22Rv1 (cell line): ENCODE measurements around the gene AKR1C8.

Experiments used
- H3K27ac ChIP-seq: fragments of 450-650 bp; 2 replicates; pipeline ENCODE4 v1.5.1; 2017
- ZFX ChIP-seq: fragments of 450-650 bp; IDR thresholded peaks from 2 replicates; pipeline ENCODE4 v1.6.1; 2017; ENCODE audit warnings: antibody characterized with exemption, borderline replicate concordance
- TF ChIP-seq, protein P1 (sequence below): fragments of 450-650 bp; IDR thresholded peaks from 2 replicates; pipeline ENCODE4 v1.5.1; 2017; ENCODE audit warnings: mild to moderate bottlenecking

AKR1C8 gene

DNA sequence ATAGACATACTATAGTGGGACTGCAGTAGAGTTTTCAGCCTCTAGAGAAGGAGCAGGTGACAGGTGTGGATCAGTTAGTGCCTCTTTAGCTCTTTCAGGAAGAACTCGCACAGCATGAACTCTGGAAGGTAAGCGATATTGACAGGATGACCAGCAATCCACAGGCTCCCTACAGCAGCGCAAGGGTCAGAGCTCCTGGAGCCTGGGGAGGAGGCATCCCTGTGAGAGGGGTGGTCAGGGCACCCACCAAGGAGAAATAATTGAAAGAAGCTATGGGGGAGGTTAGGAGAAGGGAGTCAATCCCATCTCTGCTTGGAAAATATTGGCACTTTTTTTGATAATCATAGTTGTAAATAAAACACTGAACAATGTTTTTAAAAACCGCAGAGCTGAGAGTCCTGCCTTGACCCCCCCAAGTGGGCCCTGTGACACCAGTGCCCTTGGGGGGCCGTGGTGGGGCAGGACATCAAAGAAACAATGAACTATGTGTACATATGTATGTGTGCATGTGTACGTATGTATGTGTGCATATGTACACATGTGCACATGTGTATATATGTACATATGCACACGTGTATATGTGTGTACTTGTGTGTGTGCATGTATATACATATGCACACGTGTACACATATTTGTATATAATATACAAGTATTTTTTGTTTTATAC lies 77.0 kb downstream of the AKR1C8 start:
- H3K27ac ChIP-seq: peak overlapping the region; percentile 10
- TF ChIP-seq ZFX: no peak
- TF ChIP-seq, protein P1, sequence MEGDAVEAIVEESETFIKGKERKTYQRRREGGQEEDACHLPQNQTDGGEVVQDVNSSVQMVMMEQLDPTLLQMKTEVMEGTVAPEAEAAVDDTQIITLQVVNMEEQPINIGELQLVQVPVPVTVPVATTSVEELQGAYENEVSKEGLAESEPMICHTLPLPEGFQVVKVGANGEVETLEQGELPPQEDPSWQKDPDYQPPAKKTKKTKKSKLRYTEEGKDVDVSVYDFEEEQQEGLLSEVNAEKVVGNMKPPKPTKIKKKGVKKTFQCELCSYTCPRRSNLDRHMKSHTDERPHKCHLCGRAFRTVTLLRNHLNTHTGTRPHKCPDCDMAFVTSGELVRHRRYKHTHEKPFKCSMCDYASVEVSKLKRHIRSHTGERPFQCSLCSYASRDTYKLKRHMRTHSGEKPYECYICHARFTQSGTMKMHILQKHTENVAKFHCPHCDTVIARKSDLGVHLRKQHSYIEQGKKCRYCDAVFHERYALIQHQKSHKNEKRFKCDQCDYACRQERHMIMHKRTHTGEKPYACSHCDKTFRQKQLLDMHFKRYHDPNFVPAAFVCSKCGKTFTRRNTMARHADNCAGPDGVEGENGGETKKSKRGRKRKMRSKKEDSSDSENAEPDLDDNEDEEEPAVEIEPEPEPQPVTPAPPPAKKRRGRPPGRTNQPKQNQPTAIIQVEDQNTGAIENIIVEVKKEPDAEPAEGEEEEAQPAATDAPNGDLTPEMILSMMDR: no peak

- TF ChIP-seq ZFX: no peak
- TF ChIP-seq, protein P1: no peak
- H3K27ac ChIP-seq: peak overlapping the region; percentile 10
Measured at GRCh38 chr10:5106553-5106952, 78.4 kb downstream of the AKR1C8 start.

DNA sequence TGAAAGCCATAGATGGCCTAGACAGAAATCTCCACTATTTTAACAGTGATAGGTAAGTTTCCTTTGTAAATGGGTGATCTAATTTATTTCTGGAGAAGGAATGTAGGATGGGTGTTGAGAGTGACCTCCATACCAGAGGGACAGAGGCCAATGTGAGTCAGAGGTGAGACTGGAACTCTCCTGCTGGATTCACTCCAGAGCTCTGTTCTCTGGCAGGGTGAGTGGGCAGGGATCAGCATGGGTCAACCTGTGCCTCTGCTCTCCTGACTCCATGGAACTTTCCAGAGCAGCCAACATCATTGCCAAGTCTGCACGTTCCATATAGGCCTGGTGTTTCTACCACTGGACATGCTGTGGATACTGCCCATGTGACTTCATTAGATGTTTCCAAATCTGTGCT lies 79.3 kb downstream of the AKR1C8 start:
- peak overlapping the region; percentile 10 for H3K27ac ChIP-seq
- TF ChIP-seq ZFX: no peak
- TF ChIP-seq, protein P1: no peak
